Lower lobe of right lung (tissue), 2 donors: ENCODE measurements around the gene C12orf75. TPM values are rescaled to one million over a fixed set of nuclear protein-coding genes. Genes with fewer than 3 reads are reported as not detected.

Experiments used
- ATAC-seq, 2 donors: fragments of 200-7000 bp; cut with Tn5 transposase; one replicate each; pipeline ENCODE4 v1.9.1; 2020 to 2022; ENCODE audit warnings: mild to moderate bottlenecking in 2 of 2, moderate library complexity in 2 of 2
- DNase-seq: peaks from one replicate; pipeline ENCODE4 v3.0.0-alpha.2; 2020
- H3K27ac ChIP-seq: fragments of 200-600 bp; one replicate; pipeline ENCODE4 v1.8.0; 2022
- H3K27me3 ChIP-seq: fragments of 200-600 bp; one replicate; pipeline ENCODE4 v1.8.0; 2022; ENCODE audit warnings: low read depth
- H3K36me3 ChIP-seq: fragments of 200-600 bp; one replicate; pipeline ENCODE4 v1.8.0; 2022; ENCODE audit warnings: mild to moderate bottlenecking
- H3K4me1 ChIP-seq: fragments of 200-600 bp; one replicate; pipeline ENCODE4 v1.8.0; 2022
- H3K4me3 ChIP-seq: fragments of 200-600 bp; one replicate; pipeline ENCODE4 v1.8.0; 2022; ENCODE audit warnings: mild to moderate bottlenecking
- H3K9me3 ChIP-seq: fragments of 200-600 bp; one replicate; pipeline ENCODE4 v1.8.0; 2022
- CTCF ChIP-seq: fragments of 200-600 bp; IDR thresholded peaks from one replicate; pipeline ENCODE4 v1.8.0; 2022; ENCODE audit warnings: antibody characterized with exemption, mild to moderate bottlenecking
- intact Hi-C: fragments of 100-400 bp; cut with DNase I; formaldehyde crosslinking; loops from one replicate; pipeline ENCODE4 v1.11.0; 2022
- total RNA-seq: library from RNA; stranded (reverse); fragmentation: NEBNext Ultra II Directional; extraction: Animal tissue kit (Norgen Biotek cat#: 25700); gene quantifications from one replicate; pipeline ENCODE4 v1.2.1, GENCODE V29; 2021
- donor health status: DM: no; HTN: yes; CAD: no; lungs with severe emphysema.

The C12orf75 gene
- total RNA-seq, 1 donor from 2014 or later: 14.2 TPM

GRCh38 chr12:105377077-105377476 lies 46.6 kb downstream of the C12orf75 start:
- H3K27ac ChIP-seq: no peak overlapping the region
- no peaks in the 10 kb centered on the region for H3K27me3 ChIP-seq
- H3K4me1 ChIP-seq: no peaks in the 10 kb centered on the region
- H3K4me3 ChIP-seq: no peak overlapping the region
- no peak for TF ChIP-seq CTCF
- H3K9me3 ChIP-seq: no peaks in the 10 kb centered on the region
- DNase-seq (no peak), ATAC-seq (no peak)
- H3K36me3 ChIP-seq: no peaks in the 10 kb centered on the region
- intact Hi-C loops: no loop called here

GRCh38 chr12:105378911-105379310 lies 48.4 kb downstream of the C12orf75 start:
- H3K9me3 ChIP-seq: no peaks in the 10 kb centered on the region
- intact Hi-C loops: no loop called here
- H3K4me3 ChIP-seq: no peak overlapping the region
- H3K27ac ChIP-seq: no peak overlapping the region
- no peak for ATAC-seq
- H3K4me1 ChIP-seq: peaks cover 9% of the 10 kb centered on the region
- no peaks in the 10 kb centered on the region for H3K27me3 ChIP-seq
- TF ChIP-seq CTCF: no peak
- no peaks in the 10 kb centered on the region for H3K36me3 ChIP-seq
- no peak for DNase-seq

GRCh38 chr12:105382771-105383622 lies 52.5 kb downstream of the C12orf75 start:
- no peaks in the 10 kb centered on the region for H3K36me3 ChIP-seq
- no peaks in the 10 kb centered on the region for H3K9me3 ChIP-seq
- TF ChIP-seq CTCF: peak; percentile 74
- H3K4me3 ChIP-seq: peak overlapping the region; percentile 33
- no peak for DNase-seq
- intact Hi-C loops: no loop called here
- H3K27me3 ChIP-seq: no peaks in the 10 kb centered on the region
- peak; percentile 79 to 83 for ATAC-seq
- H3K4me1 ChIP-seq: peaks cover 9% of the 10 kb centered on the region
- no peak overlapping the region for H3K27ac ChIP-seq

- H3K4me1 ChIP-seq: peaks cover 9% of the 10 kb centered on the region
- TF ChIP-seq CTCF: no peak
- H3K9me3 ChIP-seq: no peaks in the 10 kb centered on the region
- H3K36me3 ChIP-seq: no peaks in the 10 kb centered on the region
- intact Hi-C loops: no loop called here
- DNase-seq (no peak), ATAC-seq (no peak)
- H3K27ac ChIP-seq: no peak overlapping the region
- no peaks in the 10 kb centered on the region for H3K27me3 ChIP-seq
- no peak overlapping the region for H3K4me3 ChIP-seq
These were observed 53.7 kb downstream of the C12orf75 start for GRCh38 chr12:105384220-105384619.

GRCh38 chr12:105384916-105385535 lies 54.5 kb downstream of the C12orf75 start:
- no peaks in the 10 kb centered on the region for H3K27me3 ChIP-seq
- no peaks in the 10 kb centered on the region for H3K9me3 ChIP-seq
- no peak for ATAC-seq
- no peak for DNase-seq
- no peaks in the 10 kb centered on the region for H3K36me3 ChIP-seq
- intact Hi-C loops: no loop called here
- no peak for TF ChIP-seq CTCF
- H3K4me3 ChIP-seq: no peak overlapping the region
- no peak overlapping the region for H3K27ac ChIP-seq
- peaks cover 9% of the 10 kb centered on the region for H3K4me1 ChIP-seq
